ENCODE measurements around the gene ACTR2.
"Not testable (repeated sequence)": the region's sequence is repeated elsewhere in the genome, so short reads cannot be mapped to it uniquely, and the experiment has no call there.

ACTR2 gene

DNA sequence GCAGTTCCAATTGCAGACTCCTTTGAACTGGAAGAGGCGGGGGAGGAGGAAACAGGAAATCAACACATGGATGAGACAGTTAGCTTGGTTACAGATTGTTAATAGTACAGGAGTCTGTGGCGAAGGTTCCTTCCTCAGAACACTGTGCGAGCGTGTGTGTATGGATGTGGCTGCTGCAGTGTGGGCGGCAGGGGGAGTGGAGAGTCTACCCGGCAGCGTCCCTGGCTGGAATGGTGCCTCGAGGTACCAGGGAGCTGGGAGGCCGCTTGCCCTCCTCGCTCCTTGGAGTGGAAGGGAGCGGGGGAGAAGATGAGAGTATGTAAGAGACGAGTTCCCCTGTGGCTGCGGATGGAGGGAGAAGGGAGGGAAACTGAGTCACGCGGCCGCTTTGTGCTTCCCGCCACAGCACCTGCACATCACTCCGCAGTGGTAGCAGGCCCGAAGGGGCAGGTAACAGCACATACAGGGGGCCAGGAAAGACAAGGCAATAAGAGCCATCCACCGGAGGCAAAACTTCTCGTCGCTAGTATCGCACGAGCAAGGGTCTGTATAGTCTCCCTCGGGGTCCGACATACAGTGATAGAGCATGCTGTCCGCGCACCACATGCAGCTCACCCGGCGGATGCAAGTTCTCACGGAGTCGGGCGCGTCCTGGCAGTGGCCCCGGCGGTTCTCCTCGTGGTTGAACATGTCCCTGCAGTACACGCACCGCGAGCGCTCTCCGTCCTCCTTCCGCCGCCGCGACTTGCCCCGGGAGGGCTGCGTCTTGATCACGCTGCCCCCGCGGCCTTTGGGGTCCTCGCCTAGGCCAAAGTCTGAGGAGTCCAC is 85.7 kb downstream of the ACTR2 start:
- no peak for DNase-seq (ENCODE audit: low spot score)

- no peak for DNase-seq (ENCODE audit: low spot score)
Observed at GRCh38 chr2:65313954-65314256, 86.3 kb downstream of the ACTR2 start.

GRCh38 chr2:65314801-65315441 is 87.3 kb downstream of the ACTR2 start:
- DNase-seq (ENCODE audit: low spot score): no peak

DNA sequence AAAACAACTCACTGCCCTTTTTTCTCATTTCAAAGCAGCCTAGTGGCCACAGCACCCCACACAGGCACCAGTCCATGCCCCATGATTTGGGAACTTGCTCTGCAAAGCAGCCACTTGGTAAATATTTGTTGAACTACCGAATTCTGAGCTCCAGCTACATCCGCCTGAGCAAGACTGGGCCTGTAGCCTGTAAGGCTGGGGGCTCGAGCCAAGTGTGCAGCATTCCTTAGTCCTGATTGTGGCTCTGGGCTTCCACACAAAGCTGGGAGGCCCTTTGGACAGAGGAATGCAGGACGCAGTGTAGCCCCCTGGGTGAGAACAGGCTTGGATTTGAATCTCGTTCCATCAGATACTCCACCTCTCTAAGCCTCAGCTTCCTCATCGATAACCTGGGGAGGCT is 88.4 kb downstream of the ACTR2 start:
- no peak for DNase-seq (ENCODE audit: low spot score)

- not testable (repeated sequence) for DNase-seq (ENCODE audit: low spot score)
Observed at GRCh38 chr2:65317351-65317750, 89.7 kb downstream of the ACTR2 start.

- DNase-seq (ENCODE audit: low spot score): no peak
Observed at GRCh38 chr2:65317841-65318240, 90.2 kb downstream of the ACTR2 start.

- no peak for DNase-seq (ENCODE audit: low spot score)
Observed at GRCh38 chr2:65319072-65319673, 91.5 kb downstream of the ACTR2 start.

- no peak for DNase-seq (ENCODE audit: low spot score)
Observed at GRCh38 chr2:65319674-65320041, 92.0 kb downstream of the ACTR2 start.

DNA sequence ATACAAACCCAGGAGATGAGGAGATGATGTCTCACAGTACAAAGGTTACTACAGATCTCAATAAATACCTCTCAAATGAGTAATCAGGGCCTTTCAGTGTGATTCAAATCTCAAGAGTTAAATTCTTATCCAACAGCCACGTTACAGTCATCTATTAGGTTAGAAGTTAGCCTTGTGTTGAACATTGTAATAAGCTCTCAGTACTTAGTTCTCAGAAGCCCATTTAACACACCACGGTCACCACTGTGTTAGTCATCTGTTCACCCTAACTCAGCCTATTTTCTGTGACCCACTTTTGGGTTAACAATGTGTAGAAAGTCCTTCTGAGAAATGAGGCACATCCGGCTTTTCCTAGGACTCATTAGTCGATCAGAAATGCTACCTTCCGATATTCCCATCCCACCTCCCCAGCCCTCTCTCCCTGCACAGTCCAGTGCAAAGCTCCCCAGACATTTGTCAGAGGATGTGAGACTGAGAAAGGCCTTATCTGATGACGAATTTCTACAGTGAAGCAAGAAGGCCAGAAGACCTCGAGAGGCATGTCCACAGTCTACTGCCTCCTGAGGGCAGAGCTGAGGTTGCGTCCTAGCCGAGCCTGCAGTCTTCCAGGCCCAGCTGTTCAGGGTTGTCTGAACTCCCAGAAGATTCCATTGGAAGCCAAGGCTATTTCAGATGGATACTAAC is 92.6 kb downstream of the ACTR2 start:
- peak; percentile 56 for DNase-seq (ENCODE audit: low spot score)

Measured in HuH-7 (cell line).